Measurements from ENCODE around the gene TDRKH.
"Not testable (repeated sequence)": the region's sequence is repeated elsewhere in the genome, so short reads cannot be mapped to it uniquely, and the experiment has no call there.

The TDRKH gene

DNA sequence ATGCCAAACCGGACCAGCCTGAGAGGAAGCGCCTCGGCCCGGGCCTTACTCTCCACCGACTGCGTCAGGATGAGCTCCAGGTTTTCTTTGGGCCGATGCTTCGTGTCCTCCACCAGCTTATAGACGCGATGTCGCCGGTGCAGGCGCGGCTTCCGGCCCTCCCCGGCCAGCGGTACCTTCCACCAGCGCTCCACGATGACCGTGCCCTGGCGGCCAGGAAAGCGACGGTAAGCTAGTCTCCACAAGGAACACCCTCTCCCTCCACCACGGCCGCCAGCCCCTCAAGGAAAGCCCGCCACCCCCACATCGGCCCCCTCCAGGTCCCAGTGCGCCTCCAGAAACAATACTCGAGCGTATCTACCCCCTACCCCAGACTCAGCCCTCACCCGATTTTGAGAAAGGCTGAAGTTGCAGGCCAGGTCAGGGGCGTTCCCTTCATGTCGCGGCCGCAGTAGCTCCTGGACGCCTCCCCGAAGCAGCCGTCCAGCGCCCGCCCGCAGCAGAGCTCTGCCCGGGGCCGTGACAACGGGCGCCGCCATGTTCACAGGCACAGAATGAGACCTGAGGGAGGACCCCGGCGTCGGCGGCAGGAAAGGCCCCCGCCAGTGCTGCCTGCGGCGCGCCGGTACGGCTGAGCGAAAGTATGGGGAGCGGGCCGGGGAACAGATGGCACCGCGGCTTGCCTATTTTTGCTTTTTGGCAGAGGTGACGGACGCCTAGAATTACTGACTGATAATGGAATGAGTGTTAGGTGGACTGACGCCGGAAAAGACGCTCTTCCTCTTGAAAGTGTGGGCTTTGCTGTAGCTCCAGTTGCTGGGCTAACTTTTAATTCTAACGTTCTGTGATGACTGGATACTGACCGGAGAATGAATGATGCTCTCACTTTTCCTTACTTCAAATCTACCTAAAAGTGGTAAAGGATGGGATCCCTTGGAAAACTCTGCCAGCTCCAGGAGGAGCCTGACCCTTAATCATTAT is 27.1 kb downstream of the TDRKH start, which contains the start of gene MRPL9:
Gene MRPL9 (minus strand): TSS at position 556 of the 981 bp plus-strand sequence. CDS start 17 bp downstream, at position 539.
- peak; percentile 64 for DNase-seq (ENCODE audit: low read depth, low spot score)

DNA sequence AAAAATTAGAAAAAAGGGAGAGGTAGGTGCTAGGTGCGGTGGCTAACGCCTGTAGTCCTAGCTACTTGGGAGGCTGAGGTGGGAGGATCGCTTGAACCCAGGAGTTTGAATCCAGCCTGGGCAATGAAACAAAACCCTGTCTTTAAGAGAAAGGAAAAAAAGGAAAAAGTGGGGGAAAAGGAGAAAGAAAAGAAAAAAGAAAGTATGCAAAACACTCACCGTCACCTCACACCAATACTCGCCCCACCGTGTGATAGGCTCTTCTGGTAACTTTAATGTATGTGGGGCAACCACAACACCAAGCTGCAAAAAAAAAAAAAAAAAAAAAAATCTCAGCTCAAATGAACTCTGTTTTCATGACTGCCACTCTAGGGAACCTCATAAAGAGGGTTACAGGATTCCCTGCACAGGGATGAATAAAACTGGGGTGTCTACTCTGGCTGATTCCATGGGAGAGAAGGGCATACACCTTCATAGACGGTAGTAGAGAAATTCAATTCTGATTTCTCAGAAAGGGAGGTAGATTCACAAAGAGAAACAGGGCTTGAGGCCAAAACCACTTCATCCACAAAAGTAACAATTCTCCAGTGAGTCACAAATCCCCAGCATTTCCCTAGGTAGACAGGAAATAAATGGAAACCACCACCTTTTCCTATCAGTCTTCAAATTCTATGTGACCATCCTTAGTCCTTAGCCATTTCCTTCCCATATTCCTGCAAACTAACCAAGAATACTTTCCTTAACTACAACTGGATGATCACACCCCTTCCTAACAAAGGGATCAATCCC is 29.5 kb downstream of the TDRKH start:
- no peak for DNase-seq (ENCODE audit: low read depth, low spot score)

DNA sequence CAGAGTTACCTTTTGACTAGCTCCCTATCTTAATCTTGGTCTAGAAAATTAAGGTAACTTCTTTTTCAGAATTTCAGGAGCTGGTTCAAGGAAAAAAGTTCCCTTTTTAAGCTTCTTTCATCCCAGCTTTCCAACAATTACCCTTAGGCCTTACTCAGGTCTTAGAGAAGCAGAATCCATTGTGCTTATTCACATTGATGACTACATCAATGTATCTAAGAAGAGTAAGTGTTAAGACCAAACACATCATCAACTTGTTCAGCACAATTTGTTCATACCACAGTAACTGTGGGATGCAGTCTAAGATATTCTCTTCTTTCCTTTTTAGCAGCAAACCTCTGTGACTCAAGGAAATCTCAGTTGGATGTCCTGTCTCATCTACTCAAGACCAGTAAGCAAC is 31.1 kb downstream of the TDRKH start:
- no peak for DNase-seq (ENCODE audit: low read depth, low spot score)

DNA sequence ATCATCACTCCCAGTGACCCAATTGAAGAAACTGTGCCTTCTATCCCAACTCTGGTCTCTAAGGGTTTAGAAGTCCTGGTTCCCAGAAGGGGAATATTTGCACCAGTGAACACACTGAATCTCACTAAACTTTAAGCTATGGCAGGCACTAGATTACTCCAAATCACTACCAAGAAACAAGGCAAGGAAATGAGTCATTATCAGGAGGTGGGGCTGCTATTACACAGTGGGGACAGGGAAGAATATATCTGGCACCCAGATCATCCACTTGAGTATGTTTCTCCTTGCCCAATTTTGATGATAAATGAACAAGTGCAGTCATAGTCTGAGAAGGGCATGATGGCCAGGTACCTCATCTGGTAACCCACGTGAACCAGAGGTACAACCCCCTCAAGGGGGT is 34.0 kb downstream of the TDRKH start:
- no peak for DNase-seq (ENCODE audit: low read depth, low spot score)

DNA sequence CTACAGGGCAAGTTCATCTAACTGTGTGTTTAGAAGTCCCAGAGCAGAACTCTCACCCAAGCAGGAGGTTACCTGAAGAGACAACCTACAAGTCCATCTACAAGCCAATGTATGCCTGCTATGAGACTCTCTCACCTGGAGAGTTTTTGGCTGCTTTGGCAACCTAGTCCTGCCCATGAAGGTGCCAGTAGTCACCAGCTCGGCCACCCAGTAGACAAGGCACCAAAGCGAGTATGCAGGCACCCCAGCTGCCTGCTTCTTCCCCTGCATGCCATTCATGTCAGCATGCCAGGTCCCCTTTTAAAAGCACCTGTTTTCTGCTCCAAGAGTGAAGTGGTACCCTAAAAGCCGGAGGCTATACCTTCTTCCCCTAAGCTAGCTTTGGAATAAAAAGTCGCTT is 48.8 kb downstream of the TDRKH start:
- DNase-seq (ENCODE audit: low read depth, low spot score): no peak

DNA sequence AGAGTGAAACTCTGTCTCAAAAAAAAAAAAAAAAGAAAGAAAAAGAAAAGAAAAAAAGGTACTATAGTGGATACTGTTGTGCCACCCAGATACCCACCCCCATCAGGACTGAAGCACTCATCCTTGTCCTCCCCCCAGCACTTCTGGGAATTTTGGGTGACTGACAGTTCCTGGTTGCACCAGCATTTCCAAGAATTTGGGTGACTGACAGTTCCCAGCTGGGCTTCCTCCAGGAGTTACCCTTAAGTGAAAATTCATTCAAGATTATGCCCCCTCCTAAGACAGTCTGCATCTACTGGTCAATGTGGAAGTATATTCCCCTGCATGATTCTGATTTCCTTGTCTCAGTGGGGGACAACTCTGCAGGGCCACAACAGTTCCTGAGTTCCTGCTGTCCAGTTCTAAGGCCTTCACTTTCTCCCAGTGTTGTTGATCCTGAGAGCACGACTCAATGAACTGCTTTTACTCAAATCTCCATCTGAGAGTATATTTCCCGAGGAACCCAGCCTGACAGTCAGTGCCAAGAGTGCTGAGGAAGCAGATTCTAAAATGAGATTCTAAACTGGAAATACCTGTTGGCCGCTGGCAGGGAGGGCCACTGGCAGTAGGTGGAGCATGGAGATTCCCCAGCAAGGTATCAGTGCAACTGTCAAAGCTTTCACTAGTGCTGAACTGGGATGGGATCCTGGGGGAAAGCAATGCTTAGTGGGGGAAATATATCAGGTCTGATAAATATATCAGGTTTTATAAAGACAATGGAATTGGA is 50.5 kb downstream of the TDRKH start:
- no peak for DNase-seq (ENCODE audit: low read depth, low spot score)

DNA sequence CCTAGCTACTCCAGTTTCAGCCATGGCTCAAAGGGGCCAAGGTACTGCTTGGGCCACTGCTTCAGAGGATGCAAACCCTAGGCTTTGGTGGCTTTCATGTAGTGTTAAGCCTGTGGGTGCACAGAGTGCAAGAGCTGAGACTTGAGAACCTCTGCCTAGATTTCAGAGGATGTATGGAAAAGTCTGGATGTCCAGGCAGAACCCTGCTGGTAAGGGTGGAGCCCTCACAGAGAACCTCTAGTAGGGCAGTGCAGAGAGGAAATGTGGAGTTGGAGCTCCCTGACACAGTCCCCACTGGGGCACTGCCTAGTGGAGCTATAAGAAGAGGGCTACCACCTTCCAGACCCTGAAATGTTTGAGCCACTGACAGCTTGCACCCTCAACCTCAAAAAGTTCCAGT is 52.8 kb downstream of the TDRKH start:
- DNase-seq (ENCODE audit: low read depth, low spot score): no peak

DNA sequence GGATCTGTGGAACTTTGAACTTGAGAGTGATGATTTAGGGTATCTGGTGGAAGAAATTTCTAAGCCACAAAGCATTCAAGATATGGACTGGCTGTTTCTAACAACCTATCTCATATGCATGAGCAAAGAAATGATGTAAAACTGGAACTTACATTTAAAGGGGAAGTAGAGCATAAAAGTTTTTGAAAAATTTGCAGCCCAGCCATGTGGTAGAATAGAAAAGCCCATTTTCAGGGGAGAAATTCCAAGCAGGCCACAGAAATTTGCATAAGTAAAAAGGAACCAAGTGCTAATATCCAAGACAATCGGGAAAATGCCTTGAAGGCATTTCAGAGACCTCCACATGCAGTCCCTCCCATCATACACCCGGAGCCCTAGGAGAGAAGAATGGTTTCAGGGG is 53.3 kb downstream of the TDRKH start:
- no peak for DNase-seq (ENCODE audit: low read depth, low spot score)

DNA sequence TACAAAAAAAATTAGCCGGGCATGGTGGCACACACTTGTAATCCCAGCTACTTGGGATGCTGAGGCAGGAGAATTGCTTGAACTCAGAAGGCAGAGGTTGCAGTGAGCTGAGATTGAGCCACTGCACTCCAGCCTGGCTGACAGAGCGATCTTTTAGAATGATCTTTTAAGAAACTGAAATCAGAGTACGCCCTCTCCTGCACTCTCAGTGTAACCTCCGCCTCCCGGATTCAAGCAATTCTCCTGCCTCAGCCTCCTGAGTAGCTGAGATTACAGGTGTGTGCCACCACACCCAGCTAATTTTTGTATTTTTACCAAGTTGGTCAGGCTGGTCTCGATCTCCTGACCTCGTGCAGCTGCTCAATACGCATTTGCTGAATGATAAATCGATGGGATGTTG is 56.3 kb downstream of the TDRKH start:
- DNase-seq (ENCODE audit: low read depth, low spot score): not testable (repeated sequence)

DNA sequence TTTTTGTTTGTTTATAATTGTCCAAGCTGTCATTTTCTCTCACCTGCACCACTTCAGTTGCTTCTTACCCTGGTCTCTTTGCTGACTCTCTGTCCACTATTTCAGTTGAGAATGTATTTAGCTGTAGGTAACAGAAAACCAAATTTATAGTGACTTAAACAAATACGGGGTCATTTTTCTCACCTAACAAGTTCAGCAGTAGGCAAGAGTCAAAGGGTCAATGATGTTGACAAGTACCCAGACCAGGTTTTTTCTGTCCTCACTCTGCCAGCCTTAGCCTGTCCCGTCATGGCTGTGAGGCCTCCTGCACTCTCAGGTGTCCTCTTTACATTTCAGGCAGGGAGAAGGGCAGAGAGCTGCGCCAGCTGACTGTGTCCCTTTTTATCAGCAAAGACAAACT is 57.2 kb downstream of the TDRKH start:
- no peak for DNase-seq (ENCODE audit: low read depth, low spot score)

DNA sequence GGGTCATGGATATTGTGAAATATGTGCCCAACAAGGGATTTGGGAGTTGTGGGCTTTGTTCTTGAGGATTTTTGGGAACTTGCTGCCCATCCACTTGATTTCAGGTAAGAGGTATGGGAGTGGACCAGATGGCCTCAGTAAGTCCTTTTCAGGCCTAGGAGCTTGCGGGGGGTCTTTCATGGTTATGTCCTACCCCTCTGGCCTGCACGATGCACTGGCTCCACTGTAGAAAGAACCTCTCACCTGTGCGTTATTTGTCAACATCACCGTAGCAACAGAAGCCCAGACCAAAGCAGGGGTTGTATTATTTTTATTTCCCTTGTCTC is 60.4 kb downstream of the TDRKH start:
- DNase-seq (ENCODE audit: low read depth, low spot score): no peak

DNA sequence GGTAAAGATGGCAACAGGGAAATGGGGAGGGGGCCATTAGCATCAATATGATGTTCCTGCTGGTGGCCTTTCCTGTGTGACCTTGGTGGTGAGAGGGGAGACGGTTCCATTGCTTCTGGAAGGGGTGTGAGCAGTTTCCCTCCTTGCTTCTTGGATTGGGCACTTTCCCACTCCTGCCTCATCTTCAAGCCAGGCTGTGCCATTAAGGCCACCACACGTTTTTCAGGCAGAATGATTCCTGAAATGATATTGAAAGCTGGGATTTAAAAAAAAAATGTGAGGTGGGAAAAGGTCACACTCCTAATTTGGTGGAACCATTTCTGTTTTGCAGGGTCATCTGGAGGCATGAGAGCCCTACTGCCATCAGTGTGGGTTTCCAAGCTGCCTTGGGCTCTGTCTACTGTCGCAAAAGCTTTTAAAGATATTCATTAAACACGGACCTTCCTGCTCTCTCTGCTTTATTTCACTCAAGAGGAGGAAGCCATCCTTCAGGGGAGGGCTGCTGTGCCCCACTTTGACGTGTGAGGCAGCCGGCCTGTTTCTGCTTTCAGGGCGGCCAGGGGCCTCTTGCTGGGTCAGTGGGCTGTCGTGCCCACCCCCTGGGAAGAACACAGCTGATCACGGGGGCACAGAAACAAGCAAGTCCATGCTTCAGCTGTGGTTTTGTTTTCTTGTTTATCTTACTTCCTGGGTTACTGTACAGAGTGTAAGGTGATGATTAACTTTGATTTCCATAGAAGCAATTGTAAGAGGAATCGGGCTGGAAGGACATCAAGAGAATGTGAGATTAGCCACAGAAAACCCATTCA is 60.9 kb downstream of the TDRKH start:
- DNase-seq (ENCODE audit: low read depth, low spot score): no peak

DNA sequence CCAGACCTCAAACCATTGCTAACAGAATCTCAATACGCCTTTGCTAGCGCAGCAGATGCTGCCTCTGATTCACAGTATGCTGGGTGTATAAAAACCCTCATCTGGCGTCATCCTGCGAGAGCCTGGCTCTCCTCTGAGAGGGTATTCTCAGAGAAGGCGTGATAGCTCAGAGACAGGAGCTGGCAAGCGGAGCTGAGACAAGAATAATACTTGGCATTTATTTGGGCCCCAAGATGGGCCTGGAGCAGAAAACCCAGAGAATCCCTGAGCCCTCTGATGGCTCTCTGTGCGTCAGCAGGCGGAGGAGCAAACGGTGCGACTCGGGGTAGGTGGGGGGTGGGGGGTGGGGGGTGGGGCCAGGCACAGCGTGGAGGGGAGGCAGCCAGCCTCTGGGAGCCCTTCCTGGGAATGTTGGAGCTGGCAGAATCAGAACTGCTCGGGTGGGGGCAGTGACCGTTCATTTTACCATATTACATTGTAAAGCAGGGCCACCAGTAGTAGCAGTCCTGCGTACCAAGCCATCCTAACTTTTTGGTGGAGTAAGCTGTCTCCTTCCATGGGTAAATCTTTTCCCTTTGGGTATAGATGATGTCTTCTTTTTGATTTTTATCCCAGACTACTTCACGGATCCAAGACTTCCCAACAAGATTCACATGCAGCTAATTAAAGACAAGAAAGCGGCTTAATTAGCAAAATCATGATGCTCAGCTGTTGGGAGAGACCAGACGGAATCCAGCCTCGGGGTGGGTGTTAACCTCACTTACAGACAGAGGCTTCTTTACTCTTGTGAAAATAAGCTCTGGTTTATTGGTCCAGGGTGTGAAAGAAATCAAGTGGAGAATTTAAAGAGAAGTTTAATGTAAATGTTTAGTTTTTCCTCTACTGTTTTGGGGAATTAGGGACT is 61.9 kb downstream of the TDRKH start:
- DNase-seq (ENCODE audit: low read depth, low spot score): no peak

DNA sequence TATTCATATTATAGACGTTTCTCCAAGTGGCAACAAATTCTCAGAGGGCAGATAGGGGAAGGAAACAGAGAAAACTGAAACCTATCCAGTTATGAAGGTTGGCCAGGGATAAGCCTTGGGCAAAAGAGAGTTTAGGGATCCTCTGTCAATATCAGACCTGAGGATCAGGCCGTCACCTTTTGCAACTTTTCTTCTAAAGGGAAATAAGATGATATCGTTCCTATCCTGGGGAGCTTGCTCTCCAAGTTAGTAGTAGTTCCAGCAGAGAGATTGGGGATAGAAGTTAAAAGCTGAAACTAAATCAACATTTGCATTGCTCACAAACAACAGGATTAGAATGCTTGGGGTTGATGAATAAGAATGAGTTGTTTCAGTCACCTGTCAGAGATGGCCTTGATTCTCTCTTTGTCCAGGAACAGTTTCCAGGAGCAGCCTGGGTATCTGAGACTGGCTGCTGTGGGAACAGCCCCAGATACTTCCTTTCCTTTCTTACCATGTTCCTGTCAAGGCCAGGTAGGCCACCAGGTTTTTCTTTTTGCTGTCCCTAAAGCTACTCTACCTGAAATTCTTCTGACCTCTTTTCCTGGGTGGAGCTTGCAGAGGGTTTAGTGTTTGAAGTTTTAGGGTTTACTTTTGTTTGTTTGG is 66.5 kb downstream of the TDRKH start:
- DNase-seq (ENCODE audit: low read depth, low spot score): no peak
